ENCODE results near the gene EXOG.

The EXOG gene

DNA sequence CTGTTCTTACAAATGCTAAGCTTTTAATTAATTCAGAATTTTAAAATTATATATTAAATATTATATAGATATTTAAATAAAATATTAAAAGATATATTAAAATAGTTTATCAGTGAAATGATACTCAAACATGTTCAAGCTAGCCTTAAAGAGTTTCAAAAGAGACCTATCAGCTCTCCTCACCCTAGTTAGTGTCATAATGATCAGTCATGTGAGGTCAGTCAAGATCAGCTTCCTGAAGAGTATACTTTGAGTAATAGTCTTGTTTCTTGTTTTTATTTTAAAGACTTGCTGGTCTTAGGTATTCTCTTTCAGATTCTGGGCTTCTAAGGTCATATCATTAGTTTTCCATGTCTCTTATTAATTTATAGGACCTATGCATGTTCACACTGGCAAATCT lies 14.5 kb downstream of the EXOG start:
- no peak for DNase-seq (ENCODE audit: low spot score)

DNA sequence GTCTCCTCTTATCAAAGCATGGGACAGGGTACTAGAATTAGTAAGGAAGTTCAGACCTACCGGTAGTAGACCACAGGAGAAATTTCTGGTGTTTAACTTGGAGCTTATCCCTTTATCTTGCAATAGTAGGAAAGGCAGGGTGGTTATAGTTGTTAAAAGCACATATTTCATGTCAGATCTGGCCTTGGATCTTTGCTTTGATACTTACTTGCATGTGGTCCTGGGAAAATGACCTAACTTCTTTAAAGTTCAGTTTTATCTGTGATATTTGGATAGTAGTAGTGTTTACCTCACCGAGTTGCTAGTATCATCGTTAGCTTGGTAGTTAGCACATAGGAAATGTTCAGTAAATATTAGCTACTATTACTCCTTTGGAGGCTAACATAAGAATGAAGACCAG lies 15.4 kb downstream of the EXOG start:
- no peak for DNase-seq (ENCODE audit: low spot score)

DNA sequence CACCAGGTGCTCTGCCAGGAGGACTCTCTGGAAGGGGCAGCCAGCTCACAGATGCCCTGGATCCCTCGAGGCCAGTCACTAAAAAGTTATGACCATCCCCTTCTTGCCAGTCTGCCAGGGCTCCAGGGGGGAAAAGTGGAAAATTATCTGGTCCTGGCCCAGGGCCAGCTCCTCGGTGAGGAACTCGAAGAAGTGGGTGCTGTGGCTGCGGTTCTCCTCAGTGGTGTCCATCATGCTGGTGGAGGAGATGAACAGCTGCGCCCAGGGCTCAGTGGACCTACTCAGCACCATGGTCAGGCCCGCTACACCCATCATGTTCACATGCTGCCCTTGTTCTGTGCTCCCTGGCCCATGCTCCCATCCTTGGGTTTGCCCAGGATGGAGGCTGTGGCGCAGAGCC lies 19.2 kb downstream of the EXOG start:
- DNase-seq (ENCODE audit: low spot score): no peak

DNA sequence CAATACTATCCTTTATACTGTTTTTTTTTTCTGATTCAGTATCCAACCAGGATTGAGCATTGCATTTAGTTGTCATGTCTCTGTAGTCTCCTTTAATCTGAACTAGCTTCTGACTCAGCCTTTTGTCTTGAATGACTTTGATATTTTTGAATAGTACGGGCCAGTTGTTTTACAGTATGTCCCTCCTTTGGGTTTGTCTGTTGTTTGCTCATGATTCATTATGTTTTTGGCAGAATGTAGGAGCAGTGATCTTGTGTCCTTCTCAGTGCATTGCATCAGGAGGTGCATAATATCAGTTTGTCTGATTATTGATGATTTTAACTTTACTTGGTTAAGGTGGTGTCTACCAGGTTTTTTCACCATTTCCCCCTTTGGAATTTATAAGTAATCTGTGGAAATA lies 20.5 kb downstream of the EXOG start:
- no peak for DNase-seq (ENCODE audit: low spot score)

DNA sequence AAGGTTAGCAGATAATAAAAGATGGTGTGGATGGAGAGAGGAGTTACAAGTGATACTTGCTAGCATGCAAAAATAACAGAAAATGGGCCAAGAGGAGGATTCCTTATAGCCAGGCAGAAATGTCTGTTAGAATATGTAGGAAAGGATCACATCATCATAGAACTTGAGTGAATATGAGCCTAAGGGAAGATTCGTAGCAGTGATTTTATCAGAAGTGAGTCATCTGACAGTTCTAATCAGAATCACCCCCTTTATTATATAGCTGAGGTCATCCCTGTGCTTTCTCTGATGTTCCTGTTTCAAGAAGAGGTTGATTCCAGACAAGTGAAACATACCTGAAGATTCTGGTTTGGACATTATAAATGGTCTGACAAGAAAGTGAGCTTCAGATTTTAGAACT lies 22.9 kb downstream of the EXOG start:
- DNase-seq (ENCODE audit: low spot score): no peak

DNA sequence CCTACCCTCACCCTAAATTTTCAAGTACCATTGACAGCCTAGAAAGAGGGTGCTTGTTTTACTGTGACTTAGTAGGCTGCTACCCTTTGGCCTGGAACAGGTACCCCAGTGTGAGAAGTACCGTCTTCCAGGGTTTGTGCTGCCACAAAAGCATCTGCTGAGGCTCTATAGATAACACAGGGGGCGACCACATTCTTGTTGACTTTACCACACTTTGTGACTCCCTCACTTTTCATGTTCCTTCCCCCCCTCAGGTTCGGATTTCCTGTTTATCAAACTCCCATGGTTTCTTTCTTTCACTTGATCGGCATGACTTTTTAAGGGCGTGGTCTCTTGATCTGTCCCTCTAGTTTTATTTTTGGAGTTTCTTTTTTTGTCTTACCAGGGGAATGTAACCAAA lies 23.5 kb downstream of the EXOG start:
- no peak for DNase-seq (ENCODE audit: low spot score)

DNA sequence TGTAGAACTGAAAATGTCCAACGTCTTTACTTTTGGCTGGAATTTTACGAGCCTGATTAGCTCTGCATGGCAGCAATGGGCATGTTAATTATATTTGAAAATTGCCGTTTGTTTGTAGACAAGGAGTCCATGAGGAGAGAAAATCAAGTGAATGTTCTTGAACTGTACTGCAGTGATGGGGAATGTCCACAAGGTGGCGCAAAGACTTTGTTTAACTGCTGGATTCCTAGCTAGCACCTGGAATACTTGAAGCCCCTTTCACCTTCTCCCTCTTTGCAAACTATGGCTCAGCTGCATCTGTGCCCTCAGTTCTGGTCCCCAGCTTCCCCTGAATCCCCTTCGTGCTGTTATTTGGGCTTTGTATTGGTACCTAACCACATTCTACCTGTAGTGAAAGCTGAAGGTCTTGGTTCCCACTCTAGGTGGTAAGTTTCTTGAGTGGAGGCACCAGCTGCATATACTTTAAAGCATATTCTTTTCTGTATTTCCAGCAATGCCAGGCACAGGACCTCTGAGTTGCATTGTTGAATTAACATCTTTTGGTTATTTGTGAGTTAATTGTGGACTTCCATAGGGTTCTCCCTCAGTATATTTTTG lies 25.3 kb downstream of the EXOG start:
- peak; percentile 77 for DNase-seq (ENCODE audit: low spot score)

DNA sequence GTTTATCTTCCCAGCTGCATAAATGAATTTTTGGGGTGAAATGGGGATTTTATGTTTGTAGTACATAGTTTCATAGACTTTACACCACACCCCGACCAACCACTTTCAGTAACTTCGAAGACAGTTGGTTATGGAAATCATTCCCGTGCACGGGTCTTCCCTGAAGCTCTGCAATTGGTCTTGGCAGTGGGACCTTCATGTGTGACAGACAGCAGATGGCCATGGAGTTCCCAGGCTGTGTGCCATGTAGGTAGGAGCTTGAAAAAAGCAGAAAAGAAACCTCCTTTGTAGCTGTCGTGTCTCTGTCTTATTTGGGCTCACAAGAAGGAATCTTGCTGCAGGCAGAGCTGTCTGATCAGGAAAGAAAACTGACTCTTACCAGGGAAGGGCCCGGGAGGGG lies 25.9 kb downstream of the EXOG start:
- no peak for DNase-seq (ENCODE audit: low spot score)

DNA sequence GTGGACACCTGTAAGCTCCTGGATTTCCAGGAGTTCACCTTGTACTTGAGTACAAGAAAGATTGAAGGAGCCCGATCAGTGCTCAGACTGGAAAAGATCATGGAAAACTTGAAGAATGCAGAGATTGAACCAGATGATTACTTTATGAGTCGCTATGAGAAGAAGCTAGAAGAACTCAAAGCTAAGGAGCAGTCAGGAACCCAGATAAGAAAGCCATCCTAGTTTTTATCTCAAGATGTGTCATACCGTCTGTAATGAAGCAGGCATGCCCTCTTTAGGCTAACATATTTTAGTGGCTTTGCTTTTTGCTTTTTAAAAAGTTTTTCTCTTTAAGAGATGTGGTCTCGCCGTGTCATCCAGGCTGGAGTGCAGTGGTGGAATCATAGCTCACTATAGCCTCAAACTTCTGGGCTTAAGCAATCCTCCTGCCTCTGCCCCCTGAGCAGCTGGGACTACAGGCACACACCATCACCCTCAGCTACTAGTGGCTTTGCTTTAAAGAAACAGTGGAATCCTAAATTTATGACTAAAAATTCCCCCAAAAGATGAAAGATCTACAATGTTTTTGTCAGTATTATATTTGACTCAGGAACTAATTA lies 28.1 kb downstream of the EXOG start:
- DNase-seq (ENCODE audit: low spot score): no peak

DNA sequence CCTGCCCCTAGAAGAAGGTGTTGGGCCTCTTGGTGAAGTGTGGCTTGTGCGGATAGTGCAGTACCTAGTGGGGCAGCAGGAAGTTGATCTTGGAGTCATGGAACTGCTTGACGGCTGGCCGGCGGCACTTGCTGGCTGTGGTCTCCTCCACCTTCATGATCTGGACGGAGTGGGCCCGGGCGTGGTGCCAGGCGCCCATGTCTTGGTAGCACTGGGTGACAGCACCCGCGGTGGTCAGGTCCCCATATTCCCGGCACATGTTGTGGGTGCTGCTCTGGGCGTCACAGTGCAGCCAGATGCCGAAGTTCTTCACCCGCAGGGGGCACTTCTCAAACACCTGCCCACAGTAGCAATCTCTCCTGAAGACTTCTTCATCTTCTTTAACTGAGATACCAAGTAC lies 30.7 kb downstream of the EXOG start:
- DNase-seq (ENCODE audit: low spot score): no peak

DNA sequence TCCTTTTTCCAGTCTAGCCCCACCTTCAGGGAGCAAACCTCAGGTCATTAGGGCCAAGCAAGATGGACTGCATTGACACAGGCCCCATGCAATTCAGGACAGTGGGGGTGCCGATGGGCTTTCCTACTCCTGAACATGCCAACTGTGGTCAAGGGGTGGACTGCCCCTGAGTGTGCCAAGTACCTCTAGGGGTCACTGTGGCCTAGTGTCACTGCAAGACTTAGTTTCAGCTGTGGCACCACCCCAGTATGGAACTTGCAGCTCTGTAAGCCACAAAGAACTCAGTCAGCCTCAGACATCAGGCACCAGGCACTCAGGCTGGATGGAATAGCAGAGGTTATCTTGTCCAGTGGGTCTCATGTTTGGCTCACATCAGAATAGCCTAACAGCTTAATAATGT lies 32.3 kb downstream of the EXOG start:
- peak; percentile 3 for DNase-seq (ENCODE audit: low spot score)

DNA sequence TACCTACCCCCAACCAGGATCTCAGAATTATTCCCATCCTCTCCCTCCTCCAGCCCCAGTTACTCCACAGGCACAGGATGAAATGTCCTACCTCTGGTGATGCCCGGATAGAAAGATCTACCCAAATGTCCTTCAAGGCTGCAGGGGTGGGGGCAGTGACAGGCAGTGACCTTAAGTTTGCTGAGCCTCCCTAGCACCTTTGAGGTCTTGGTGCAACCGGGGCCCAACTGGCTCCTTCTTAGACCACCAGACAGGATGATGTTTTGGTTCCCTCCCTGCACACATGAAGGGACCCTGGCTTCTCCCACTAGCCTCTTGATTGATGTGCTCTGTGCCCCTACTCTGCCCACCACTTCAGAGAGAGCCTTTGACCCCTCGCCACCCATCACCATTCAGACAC lies 36.4 kb downstream of the EXOG start:
- no peak for DNase-seq (ENCODE audit: low spot score)

DNA sequence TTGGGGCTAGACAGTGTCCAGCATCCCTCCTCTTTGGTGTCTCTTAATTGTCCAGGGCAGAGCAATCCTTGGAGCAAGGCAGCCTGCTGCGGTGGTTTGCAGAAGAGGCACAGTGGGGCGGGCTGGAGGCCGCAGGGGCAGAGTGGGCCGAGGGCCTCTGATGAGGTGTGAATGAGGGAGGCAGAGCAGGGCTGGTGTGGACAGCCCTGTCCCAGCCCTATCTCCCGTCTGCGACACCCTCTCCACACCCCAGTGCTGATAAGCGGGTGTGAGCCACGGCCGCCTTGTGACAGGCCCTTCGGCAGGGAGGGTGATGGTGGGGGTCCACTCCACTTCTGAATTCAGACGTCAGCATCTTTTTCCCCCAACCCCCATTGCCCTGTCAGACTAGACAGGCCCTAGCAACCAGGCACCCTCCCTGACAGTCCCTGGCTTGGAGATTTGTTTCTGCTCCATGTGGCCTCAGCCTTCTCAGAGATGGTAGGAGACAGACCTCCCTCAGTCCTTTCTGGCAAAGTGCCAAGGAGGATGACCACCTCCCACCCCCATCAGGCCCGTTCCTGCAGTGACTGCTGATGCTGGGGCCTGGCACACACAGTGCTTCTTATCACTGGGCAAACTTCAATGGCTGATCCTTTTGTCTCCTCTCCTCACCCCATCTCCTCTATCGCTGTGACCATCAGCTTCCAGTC lies 37.3 kb downstream of the EXOG start:
- no peak for DNase-seq (ENCODE audit: low spot score)

DNA sequence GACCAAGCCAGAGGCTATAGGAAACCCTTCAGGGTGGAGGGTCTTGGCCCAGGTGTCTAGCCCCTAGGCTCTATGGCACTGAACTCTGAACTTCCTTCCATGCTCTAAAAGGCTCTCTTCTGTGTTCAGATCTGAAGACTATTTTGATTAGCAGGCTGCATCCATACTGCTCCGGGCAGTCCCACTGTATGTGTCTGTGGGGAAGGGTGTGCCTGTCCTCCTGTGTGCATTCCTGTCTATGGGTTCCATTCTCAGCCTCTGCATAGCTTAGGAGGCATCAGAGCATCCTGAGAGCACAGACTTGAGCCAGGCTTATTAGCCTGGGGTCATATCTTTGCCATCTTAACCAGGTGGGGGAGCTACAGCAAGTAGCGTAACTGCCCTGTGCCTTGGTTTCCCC lies 38.0 kb downstream of the EXOG start:
- DNase-seq (ENCODE audit: low spot score): no peak

DNA sequence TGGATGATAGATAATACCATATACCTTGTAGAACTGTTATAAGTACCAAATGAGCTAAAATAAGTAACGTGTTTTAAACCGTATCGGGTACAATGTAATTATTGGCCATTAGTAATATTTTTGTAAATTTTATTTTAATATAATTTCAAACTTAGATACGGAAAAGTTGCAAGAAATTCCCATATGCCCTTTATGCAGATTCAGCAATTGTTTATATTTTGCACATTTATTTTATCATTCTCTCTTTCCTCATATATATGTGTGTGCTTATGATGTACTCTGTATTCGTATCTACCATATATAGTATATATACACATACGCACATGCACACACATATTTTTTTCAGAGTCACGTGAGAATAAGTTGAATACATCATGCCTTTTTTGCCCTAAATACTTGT lies 38.5 kb downstream of the EXOG start:
- no peak for DNase-seq (ENCODE audit: low spot score)

DNA sequence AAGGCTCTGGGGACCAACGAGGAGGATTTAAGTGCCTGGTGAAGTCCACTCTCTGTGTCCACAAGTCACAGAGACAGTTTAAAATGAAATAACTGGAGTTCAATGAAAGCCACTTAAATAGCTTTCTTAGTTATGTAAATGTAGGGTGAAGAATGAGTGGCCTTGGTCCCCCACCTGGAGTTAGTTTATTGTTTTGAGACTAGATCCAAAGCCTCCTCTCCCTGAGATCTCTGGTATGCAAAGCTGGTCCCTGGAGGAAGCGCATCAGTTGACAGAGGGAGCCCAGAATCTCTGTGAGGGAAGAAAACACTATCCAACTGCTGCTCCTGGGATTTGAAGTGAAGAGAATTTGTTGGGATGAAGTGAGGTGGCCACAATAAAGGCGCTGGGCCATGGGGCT lies 40.5 kb downstream of the EXOG start:
- no peak for DNase-seq (ENCODE audit: low spot score)

DNA sequence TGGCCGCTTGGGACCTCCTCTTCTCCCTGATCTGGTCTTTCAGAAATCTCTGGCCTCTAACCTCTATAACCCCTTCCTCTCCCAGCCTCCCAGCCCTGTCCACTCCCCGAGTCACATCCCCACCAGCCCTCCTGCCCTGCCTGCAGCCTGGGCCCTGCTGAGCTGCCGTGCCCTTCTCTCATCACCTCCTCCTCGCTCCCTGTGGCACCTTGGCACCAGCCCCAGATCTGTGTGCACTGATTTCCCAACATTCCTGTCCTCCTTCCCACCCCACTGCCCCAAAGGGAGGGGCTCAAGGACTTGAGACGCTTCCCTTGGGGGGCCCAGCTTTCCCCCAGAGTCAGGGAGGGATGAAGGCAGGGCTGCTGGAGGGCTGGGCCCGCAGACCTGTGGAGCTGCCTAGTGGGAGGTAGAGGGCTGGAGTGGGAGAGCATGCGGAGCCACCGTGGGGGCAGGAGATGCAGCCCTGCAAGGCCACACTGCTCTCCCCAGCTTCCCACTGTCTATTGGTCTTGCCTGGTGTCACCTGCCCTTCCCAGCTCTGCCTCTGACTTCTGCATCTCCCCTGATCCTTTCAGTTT lies 42.7 kb downstream of the EXOG start:
- DNase-seq (ENCODE audit: low spot score): no peak

DNA sequence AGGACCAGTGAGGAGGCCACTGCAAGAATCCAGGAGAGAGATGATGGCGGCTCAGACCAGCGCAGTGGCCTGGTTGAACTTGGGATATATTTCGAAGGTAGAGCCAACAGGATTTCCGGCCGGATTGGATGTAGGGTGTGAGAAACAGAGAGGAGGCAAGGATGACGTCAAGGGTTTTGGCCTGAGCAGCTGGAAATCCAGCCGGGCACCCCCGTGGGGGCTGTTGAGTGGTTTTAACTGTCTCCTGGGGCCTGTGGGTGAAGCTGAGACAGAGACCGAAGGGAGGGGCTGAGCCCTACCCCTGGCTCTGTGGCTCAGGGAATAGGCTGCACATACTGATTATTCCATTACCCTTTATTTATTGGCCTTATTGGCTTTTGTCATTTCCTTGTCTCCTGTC lies 45.7 kb downstream of the EXOG start:
- DNase-seq (ENCODE audit: low spot score): no peak

DNA sequence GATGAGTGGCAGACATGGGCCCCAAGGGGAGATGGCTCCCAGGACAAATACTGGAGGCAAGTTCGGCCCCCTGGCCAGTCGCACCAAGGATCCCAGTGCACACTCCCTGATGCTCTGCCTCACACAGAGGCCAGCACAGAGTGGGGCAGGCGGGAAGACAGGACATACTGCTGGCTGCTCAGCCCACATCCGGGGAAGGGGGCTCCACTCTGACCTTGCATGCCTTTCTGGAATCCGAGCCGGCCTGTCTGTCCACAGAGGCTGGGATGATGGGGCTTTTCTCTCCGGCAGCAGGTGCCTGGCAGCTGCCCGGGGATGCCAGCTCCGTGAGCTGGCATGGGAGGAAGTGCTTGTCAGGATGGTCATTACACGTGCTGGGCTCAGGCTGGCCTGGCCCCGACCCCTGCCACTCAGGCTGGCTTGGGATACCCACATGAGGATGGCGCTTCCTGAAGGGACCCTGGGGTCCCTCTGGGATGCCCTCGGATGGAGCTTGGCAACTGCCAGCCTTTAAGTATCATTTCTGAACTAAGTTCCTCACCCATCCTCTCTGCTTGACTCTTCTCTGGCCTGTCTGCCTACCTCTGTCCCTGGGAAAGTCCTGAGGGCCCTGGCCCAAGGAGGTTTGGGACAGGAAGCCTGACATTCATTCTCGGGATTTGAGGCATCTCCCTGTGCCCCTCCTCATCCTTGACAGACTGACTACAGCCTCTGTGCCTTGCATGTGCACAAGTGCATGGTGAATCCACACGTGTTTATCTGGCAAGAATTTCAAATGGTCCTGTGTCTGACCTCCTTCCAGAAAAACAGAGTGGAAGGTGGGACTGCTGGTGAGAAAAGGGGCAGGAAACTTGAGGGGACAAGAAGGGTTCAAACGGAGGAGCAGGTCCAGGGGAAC lies 46.5 kb downstream of the EXOG start:
- DNase-seq (ENCODE audit: low spot score): no peak

DNA sequence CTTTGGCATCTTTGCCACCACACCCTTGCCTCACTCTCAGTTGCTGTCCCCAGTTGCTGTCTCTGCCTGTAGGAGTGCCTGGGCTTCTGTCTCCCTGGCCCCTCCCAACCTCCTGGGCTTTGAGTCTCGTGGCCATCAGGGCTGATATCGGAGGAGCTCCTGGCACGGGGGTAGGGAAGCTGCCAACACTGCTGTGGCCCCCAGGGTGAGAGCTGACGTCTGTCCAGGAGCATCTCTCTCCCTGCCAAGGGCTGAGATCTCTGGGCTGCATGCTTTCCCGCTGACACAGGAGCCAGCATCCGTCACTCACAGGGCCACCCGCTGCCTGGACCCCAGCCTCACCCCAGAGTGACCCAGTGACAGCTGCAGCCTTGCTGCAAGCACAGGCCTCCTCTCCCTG lies 47.4 kb downstream of the EXOG start:
- DNase-seq (ENCODE audit: low spot score): no peak

DNA sequence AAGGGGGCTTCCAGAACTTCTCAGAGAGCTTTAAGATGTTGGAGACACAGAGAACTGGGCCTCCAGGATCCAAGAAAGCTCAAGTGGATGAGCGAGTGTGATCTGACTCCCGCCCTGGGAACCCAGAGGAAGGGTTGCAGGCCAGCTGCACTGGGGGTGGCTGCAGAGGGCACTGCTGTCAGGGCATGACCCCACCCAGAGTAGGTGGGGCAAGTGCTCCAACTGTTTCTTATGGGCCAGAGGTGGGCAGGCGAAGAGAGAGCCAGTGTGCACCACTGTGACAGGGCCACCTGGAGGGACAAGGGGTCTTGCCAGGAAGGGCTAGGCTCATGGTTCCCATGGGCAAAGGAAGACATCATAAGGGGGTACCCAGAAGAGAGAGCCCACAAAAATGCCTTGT lies 48.8 kb downstream of the EXOG start:
- no peak for DNase-seq (ENCODE audit: low spot score)

DNA sequence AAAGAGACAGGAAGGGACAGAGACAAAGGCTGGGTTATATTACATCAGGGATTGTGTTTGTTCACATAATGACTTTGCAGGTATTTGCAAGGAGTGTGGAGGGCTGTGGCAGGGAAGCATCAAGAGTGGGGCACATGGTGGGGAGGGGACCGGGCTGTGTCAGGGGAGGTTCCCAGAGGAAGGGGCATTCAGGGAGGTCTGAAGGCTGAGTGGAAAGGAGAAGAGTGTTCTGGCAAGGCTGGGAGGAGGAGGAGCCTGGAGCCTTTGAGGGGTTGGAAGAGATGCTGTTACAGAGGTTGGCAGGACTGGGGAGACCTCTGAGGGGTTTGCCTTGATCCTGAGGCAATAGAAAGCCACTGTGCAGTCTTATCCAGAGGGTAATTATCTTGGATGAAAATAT lies 49.4 kb downstream of the EXOG start:
- DNase-seq (ENCODE audit: low spot score): no peak

DNA sequence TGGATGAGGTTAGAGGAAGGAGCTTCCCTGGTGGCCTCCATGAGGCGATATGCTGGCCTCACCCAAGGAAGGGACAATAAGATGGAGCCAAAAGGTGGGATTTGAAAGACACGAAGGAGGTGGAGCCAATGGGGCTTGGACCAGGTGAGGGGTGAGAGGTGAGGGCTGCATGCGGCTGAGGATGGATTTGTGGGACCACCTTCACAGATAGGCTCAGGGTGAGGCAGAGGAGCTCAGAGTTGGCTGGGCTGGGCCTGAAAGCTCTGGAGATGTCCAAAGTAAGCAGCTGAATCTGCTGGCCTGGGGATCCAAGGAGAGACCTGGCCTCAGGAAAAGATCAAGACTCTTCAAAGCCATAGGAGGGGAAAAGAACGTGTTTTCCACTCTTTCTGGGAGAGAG lies 49.8 kb downstream of the EXOG start:
- DNase-seq (ENCODE audit: low spot score): no peak

Measured in NAMALWA (cell line).